ENCODE measurements around the gene SPRY1. TPM values are rescaled to one million over a fixed set of nuclear protein-coding genes. Genes with fewer than 3 reads are reported as not detected.

Gene SPRY1
- total RNA-seq, 2 donors from 2014 or later, result 67.5 to 90.2 TPM

DNA sequence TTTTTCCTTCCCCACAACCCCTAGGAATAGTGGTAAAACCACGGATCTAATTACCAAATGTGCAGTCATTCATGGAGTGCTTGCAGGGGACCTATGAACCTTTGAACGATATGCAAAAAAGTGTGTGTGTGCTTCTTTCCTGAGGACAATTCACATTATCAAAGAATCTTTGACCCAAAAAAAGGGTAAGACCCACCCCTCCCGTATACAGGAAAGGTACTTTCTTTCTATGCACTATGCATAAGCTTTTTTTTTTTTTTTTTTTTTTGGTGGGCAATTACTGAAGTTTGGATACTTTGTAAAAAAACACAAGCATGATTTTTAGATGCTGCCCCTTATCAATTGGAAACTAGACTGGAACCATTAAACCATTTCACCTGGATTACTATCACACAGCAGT is 31.4 kb downstream of the SPRY1 start:
- Histone ChIP-seq H3K4me3 (no peak overlapping the region), H3K9me3 (no peaks in the 10 kb centered on the region), H3K36me3 (no peaks in the 10 kb centered on the region), H3K4me1 (replicated peaks) (no peaks in the 10 kb centered on the region), H3K27ac (no peak overlapping the region), H3K27me3 (replicated peaks; ENCODE audit: insufficient read depth) (no peaks in the 10 kb centered on the region)
- intact Hi-C loops (cut with DNase I), result no loop called here
- DNase-seq (ENCODE audit: low spot score), result no peak
- TF ChIP-seq CTCF (IDR thresholded peaks at IDR 0.05) (no peak), POLR2AphosphoS5 (IDR thresholded peaks at IDR 0.05) (no peak)
- 96% methylated on average over 3 of the region's 3 CpGs for WGBS

DNA sequence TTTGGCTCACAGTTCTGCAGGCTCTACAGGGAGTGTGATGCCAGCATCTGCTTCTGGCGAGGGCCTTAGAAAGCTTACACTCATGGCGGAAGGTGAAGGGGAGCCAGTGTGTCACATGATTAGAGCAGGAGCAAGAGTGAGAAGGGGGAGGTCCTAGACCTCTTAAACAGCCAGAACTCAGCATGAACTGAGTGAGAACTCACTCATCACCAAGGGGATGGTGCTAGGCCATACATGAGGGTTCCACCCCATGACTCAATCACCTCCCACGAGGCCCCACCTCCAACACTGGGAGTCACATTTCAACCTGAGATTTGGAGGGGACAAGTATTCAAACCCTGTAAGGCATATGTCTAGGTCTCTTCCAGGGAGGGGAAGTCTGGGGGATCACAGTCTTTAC is 33.4 kb downstream of the SPRY1 start:
- H3K27me3 ChIP-seq (replicated peaks; ENCODE audit: insufficient read depth), result no peaks in the 10 kb centered on the region
- no peak overlapping the region for H3K4me3 ChIP-seq
- H3K4me1 ChIP-seq (replicated peaks), result no peaks in the 10 kb centered on the region
- no peak for TF ChIP-seq POLR2AphosphoS5 (IDR thresholded peaks at IDR 0.05)
- no peak for TF ChIP-seq POLR2A (IDR thresholded peaks at IDR 0.05)
- H3K27ac ChIP-seq, result no peak overlapping the region
- H3K36me3 ChIP-seq, result no peaks in the 10 kb centered on the region
- no peak for DNase-seq (ENCODE audit: low spot score)
- intact Hi-C loops (cut with DNase I), result no loop called here
- 97% methylated on average over 3 of the region's 3 CpGs for WGBS
- no peaks in the 10 kb centered on the region for H3K9me3 ChIP-seq

DNA sequence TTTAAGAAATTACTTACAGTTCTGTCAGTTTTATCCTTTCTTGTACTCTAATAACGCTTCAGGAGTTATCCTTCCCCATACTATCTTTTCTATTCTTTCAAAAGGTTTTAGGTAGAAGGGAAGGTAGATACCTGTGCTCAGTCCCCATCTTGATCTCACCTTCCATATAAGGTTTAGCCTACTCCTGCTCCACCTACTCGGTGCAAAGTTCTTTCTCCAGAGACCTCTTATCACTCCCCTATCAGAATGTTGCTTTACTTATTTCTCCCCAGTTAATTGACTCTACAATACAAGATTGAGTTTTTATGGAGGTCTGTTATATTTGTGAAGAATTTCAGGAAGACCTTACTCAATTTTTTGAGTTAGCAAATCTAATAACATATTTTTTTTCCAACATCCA is 33.9 kb downstream of the SPRY1 start:
- Histone ChIP-seq H3K4me3 (no peak overlapping the region), H3K27me3 (replicated peaks; ENCODE audit: insufficient read depth) (no peaks in the 10 kb centered on the region), H3K27ac (no peak overlapping the region), H3K9me3 (no peaks in the 10 kb centered on the region), H3K36me3 (no peaks in the 10 kb centered on the region), H3K4me1 (replicated peaks) (no peaks in the 10 kb centered on the region)
- intact Hi-C loops (cut with DNase I), result no loop called here
- no peak for DNase-seq (ENCODE audit: low spot score)
- 90% methylated on average over 2 of the region's 2 CpGs for WGBS
- TF ChIP-seq CTCF (IDR thresholded peaks at IDR 0.05) (no peak), POLR2A (IDR thresholded peaks at IDR 0.05) (no peak), POLR2AphosphoS5 (IDR thresholded peaks at IDR 0.05) (no peak)

- intact Hi-C loops (cut with DNase I), result no loop called here
- Histone ChIP-seq H3K27ac (no peak overlapping the region), H3K9me3 (no peaks in the 10 kb centered on the region), H3K36me3 (no peaks in the 10 kb centered on the region), H3K27me3 (replicated peaks; ENCODE audit: insufficient read depth) (no peaks in the 10 kb centered on the region), H3K4me1 (replicated peaks) (no peaks in the 10 kb centered on the region), H3K4me3 (no peak overlapping the region)
- TF ChIP-seq POLR2A (IDR thresholded peaks at IDR 0.05) (no peak), POLR2AphosphoS5 (IDR thresholded peaks at IDR 0.05) (no peak), CTCF (IDR thresholded peaks at IDR 0.05) (no peak)
- no peak for DNase-seq (ENCODE audit: low spot score)
- WGBS, result 79% methylated on average over 7 of the region's 7 CpGs
These were observed 37.0 kb downstream of the SPRY1 start for GRCh38 chr4:123433573-123433972.

DNA sequence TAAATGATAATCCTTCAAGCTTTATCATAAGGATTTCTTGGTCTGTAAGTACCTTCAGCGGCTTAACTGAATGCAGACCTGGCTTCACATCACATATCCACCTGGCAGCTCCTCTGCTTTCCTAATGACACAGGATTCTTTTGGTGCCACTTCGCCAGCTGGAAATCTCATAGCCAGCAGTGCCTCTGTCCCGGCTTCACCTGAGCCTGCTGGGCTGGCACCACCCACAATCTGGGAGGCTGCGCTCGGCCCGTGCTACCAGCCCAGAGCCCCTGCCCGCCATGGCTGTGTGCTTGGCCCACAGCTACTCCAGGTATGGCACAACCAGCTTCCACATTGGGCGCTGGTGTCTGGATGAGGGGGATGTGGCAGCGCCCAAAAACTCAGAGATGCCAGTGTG is 37.4 kb downstream of the SPRY1 start:
- Histone ChIP-seq H3K36me3 (no peaks in the 10 kb centered on the region), H3K4me3 (no peak overlapping the region), H3K9me3 (no peaks in the 10 kb centered on the region), H3K27ac (no peak overlapping the region), H3K27me3 (replicated peaks; ENCODE audit: insufficient read depth) (no peaks in the 10 kb centered on the region), H3K4me1 (replicated peaks) (no peaks in the 10 kb centered on the region)
- no peak for TF ChIP-seq POLR2AphosphoS5 (IDR thresholded peaks at IDR 0.05)
- TF ChIP-seq POLR2A (IDR thresholded peaks at IDR 0.05), result no peak
- TF ChIP-seq CTCF (IDR thresholded peaks at IDR 0.05), result no peak
- DNase-seq (ENCODE audit: low spot score), result no peak
- intact Hi-C loops (cut with DNase I), result no loop called here
- WGBS, result 82% methylated on average over 8 of the region's 9 CpGs
